ENCODE measurements around the gene RNPEPL1.

RNPEPL1 gene

DNA sequence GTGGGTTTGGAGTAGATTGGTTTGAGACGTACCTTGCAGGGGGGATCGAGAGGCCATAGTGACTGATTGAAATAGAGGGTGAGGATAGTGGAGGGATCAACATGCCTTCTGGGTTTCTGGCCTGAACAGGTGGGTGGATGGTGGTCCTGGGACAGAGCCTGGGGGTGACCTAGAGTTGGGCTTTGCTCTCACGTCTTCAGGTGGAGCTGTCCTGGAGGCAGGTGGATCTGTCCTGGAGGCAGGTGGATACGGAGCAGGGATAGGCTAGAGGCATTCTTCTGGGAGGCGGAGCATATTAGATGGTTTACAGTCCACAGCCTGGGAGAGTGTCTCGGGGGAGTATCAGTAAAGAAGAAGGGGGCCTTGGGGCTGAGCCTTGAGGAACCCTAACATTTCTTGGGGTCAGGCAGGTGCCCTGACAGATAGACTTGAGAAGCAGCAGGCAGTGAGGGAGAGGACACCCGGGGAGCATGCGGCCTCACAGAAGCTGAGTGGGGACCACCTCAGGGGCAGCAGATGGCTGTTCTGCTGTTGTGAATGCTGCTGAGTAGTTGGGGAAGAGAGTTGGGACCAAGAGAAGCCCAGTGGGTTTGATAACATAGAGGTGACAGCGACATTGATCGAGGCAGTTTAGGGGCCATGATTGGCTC, 19.8 kb downstream of the RNPEPL1 start:
- TF ChIP-seq, protein P1, sequence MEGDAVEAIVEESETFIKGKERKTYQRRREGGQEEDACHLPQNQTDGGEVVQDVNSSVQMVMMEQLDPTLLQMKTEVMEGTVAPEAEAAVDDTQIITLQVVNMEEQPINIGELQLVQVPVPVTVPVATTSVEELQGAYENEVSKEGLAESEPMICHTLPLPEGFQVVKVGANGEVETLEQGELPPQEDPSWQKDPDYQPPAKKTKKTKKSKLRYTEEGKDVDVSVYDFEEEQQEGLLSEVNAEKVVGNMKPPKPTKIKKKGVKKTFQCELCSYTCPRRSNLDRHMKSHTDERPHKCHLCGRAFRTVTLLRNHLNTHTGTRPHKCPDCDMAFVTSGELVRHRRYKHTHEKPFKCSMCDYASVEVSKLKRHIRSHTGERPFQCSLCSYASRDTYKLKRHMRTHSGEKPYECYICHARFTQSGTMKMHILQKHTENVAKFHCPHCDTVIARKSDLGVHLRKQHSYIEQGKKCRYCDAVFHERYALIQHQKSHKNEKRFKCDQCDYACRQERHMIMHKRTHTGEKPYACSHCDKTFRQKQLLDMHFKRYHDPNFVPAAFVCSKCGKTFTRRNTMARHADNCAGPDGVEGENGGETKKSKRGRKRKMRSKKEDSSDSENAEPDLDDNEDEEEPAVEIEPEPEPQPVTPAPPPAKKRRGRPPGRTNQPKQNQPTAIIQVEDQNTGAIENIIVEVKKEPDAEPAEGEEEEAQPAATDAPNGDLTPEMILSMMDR (IDR thresholded peaks at IDR 0.05; ENCODE audit: control insufficient read depth, insufficient read depth, low read depth, low read length, missing control alignments) = no peak
- peak overlapping the region; percentile 97 for H3K4me3 ChIP-seq (ENCODE audit: control insufficient read depth, low read depth, low read length)
- DNase-seq (ENCODE audit: low read depth) = no peak

- TF ChIP-seq, protein P1 (IDR thresholded peaks at IDR 0.05; ENCODE audit: control insufficient read depth, insufficient read depth, low read depth, low read length, missing control alignments) = no peak
- no peak for DNase-seq (ENCODE audit: low read depth)
- H3K4me3 ChIP-seq (ENCODE audit: control insufficient read depth, low read depth, low read length) = no peak overlapping the region
These were observed 20.4 kb downstream of the RNPEPL1 start for GRCh38 chr2:240588669-240589068.

- DNase-seq (ENCODE audit: low read depth) = no peak
- TF ChIP-seq, protein P1 (IDR thresholded peaks at IDR 0.05; ENCODE audit: control insufficient read depth, insufficient read depth, low read depth, low read length, missing control alignments) = no peak
- no peak overlapping the region for H3K4me3 ChIP-seq (ENCODE audit: control insufficient read depth, low read depth, low read length)
These were observed 21.1 kb downstream of the RNPEPL1 start for GRCh38 chr2:240589375-240589774.

- DNase-seq (ENCODE audit: low read depth) = no peak
- H3K4me3 ChIP-seq (ENCODE audit: control insufficient read depth, low read depth, low read length) = no peak overlapping the region
- TF ChIP-seq, protein P1 (IDR thresholded peaks at IDR 0.05; ENCODE audit: control insufficient read depth, insufficient read depth, low read depth, low read length, missing control alignments) = no peak
These were observed 21.7 kb downstream of the RNPEPL1 start for GRCh38 chr2:240589850-240590525.

DNA sequence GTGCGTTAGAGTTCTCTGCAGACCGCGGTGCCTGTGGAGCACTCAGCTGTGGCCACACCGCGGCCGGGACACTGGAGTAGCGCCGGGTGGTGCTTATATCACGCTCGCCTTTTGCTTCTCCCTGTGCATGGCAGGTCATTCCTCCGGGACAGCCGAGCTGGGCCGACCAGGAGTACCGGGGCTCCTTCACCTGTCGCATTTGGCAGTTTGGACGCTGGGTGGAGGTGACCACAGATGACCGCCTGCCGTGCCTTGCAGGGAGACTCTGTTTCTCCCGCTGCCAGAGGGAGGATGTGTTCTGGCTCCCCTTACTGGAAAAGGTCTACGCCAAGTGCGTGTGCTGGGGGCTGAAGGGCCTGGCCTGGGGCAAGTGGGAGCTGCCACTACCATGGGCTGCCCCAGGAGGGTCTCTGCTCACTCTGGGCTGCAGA, 22.4 kb downstream of the RNPEPL1 start:
- DNase-seq (ENCODE audit: low read depth) = no peak
- TF ChIP-seq, protein P1 (IDR thresholded peaks at IDR 0.05; ENCODE audit: control insufficient read depth, insufficient read depth, low read depth, low read length, missing control alignments) = no peak
- H3K4me3 ChIP-seq (ENCODE audit: control insufficient read depth, low read depth, low read length) = no peak overlapping the region

- no peak overlapping the region for H3K4me3 ChIP-seq (ENCODE audit: control insufficient read depth, low read depth, low read length)
- DNase-seq (ENCODE audit: low read depth) = no peak
- TF ChIP-seq, protein P1 (IDR thresholded peaks at IDR 0.05; ENCODE audit: control insufficient read depth, insufficient read depth, low read depth, low read length, missing control alignments) = no peak
These were observed 22.9 kb downstream of the RNPEPL1 start for GRCh38 chr2:240591226-240591625.

Measured in AG09309 (cell line).